ENCODE data around the gene PHF20. TPM values are rescaled to one million over a fixed set of nuclear protein-coding genes. Genes with fewer than 3 reads are reported as not detected.

The PHF20 gene
- polyA plus RNA-seq, 3 donors: 54.7 to 78.2 (median 73.6) TPM

GRCh38 chr20:35910254-35910653 lies 138.4 kb downstream of the PHF20 start:
- no peaks in the 10 kb centered on the region for H3K4me1 ChIP-seq (ENCODE audit: control insufficient read depth in 1 of 2, insufficient read depth in 2 of 2, low read length in 2 of 2)
- H3K27me3 ChIP-seq (ENCODE audit: control insufficient read depth in 2 of 2, insufficient read depth in 2 of 2, low read length in 2 of 2): no peaks in the 10 kb centered on the region
- no peak overlapping the region for H3K27ac ChIP-seq (ENCODE audit: low read depth in 1 of 2, low read length in 2 of 2)
- no peaks in the 10 kb centered on the region for H3K9me3 ChIP-seq (replicated peaks in 1 of 2; ENCODE audit: control insufficient read depth in 1 of 2, insufficient read depth in 1 of 2, low read length in 2 of 2)
- Mint-ChIP-seq H3K27ac (peak overlapping the region in 1 of 7 donors; percentile 64), H3K27me3 (ENCODE audit: low read depth in 3 of 3) (no peaks in the 10 kb centered on the region), H3K4me1 (no peaks in the 10 kb centered on the region), H3K9me3 (peaks cover 0 to 2% (median 0%) of the 10 kb centered on the region in 7 donors), H3K36me3 (peaks cover 76 to 89% of the 10 kb centered on the region in 2 donors), H3K4me3 (no peak overlapping the region)
- intact Hi-C loops (cut with micrococcal nuclease): no loop called here
- no peak overlapping the region for H3K4me3 ChIP-seq (replicated peaks in 1 of 3; ENCODE audit: low read depth in 2 of 3, low read length in 3 of 3)
- peaks cover 52 to 98% of the 10 kb centered on the region in 2 donors for H3K36me3 ChIP-seq (replicated peaks in 1 of 2; ENCODE audit: control insufficient read depth in 1 of 2, insufficient read depth in 2 of 2, low read length in 2 of 2)
- H2AFZ ChIP-seq (ENCODE audit: insufficient read depth, low read depth, low read length, poor library complexity, severe bottlenecking): no peak overlapping the region
- H3K9ac ChIP-seq (ENCODE audit: insufficient read depth, low read length, poor library complexity, severe bottlenecking): no peak overlapping the region
- H4K20me1 ChIP-seq (ENCODE audit: insufficient read depth, low read length): peaks cover 33% of the 10 kb centered on the region
- no peak for TF ChIP-seq CTCF (IDR thresholded peaks at IDR 0.05)
- whole genome bisulfite sequencing (ENCODE audit: insufficient coverage): no CpG with 5 or more reads among the region's 3 CpGs
- DNase-seq: no peak
- H3K79me2 ChIP-seq (ENCODE audit: insufficient read depth, low read length): no peaks in the 10 kb centered on the region
- H3K4me2 ChIP-seq (replicated peaks; ENCODE audit: extremely low read depth, low read length, poor library complexity, severe bottlenecking): no peak overlapping the region

- H3K4me1 ChIP-seq (ENCODE audit: control insufficient read depth in 1 of 2, insufficient read depth in 2 of 2, low read length in 2 of 2): no peaks in the 10 kb centered on the region
- Mint-ChIP-seq H3K4me1 (no peaks in the 10 kb centered on the region), H3K36me3 (peaks cover 74 to 86% of the 10 kb centered on the region in 2 donors), H3K4me3 (no peak overlapping the region), H3K27ac (no peak overlapping the region), H3K27me3 (ENCODE audit: low read depth in 3 of 3) (no peaks in the 10 kb centered on the region), H3K9me3 (no peaks in the 10 kb centered on the region)
- no peak overlapping the region for H3K9ac ChIP-seq (ENCODE audit: insufficient read depth, low read length, poor library complexity, severe bottlenecking)
- 93% methylated on average over 2 of the region's 4 CpGs for WGBS (ENCODE audit: insufficient coverage)
- no peak for TF ChIP-seq CTCF (IDR thresholded peaks at IDR 0.05)
- H3K4me2 ChIP-seq (replicated peaks; ENCODE audit: extremely low read depth, low read length, poor library complexity, severe bottlenecking): no peak overlapping the region
- H3K27me3 ChIP-seq (ENCODE audit: control insufficient read depth in 2 of 2, insufficient read depth in 2 of 2, low read length in 2 of 2): no peaks in the 10 kb centered on the region
- no peaks in the 10 kb centered on the region for H3K9me3 ChIP-seq (replicated peaks in 1 of 2; ENCODE audit: control insufficient read depth in 1 of 2, insufficient read depth in 1 of 2, low read length in 2 of 2)
- no peaks in the 10 kb centered on the region for H3K79me2 ChIP-seq (ENCODE audit: insufficient read depth, low read length)
- H3K4me3 ChIP-seq (replicated peaks in 1 of 3; ENCODE audit: low read depth in 2 of 3, low read length in 3 of 3): no peak overlapping the region
- H3K27ac ChIP-seq (ENCODE audit: low read depth in 1 of 2, low read length in 2 of 2): no peak overlapping the region
- DNase-seq: no peak
- no peak overlapping the region for H2AFZ ChIP-seq (ENCODE audit: insufficient read depth, low read depth, low read length, poor library complexity, severe bottlenecking)
- intact Hi-C loops (cut with micrococcal nuclease): no loop called here
- peaks cover 62 to 98% of the 10 kb centered on the region in 2 donors for H3K36me3 ChIP-seq (replicated peaks in 1 of 2; ENCODE audit: control insufficient read depth in 1 of 2, insufficient read depth in 2 of 2, low read length in 2 of 2)
- peaks cover 17% of the 10 kb centered on the region for H4K20me1 ChIP-seq (ENCODE audit: insufficient read depth, low read length)
Observed at GRCh38 chr20:35912881-35913280, 141.1 kb downstream of the PHF20 start.
